ENCODE results near the gene SKIC3.

Gene SKIC3

DNA sequence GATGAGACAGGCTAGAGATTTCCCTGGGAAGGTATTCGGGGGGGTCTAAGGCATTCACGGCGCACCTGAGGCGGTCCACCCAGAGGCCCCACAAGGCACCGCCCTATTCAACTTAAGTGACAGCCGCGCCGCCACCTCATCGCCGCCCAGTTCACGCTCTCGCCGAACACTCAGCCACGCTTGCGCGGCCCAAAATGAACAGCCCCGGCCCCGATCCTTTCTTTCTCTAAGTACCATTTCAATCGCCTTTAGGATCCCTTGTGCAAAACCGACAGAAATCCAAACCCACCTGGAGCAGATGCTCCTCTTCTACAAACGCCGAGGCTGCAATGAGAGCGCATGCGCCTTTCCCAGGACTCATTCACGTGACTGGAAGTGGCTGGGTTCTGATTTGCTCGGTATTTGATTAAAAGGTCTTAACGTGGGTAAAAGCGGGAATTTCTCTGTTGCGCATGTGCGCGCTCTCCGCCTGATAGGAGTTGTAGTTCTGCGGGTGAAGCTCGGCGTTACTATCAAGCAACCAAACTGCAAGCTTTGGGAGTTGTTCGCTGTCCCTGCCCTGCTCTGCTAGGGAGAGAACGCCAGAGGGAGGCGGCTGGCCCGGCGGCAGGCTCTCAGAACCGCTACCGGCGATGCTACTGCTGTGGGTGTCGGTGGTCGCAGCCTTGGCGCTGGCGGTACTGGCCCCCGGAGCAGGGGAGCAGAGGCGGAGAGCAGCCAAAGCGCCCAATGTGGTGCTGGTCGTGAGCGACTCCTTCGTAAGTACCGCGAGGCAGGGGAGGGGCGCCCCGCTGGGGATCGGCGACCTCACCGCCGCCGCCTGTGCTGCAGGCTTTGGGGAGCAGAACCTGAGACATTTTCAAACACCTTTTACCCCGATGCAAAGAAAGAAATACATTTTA is at the start of gene SKIC3, which contains the start of gene ARSK:
SKIC3 (minus strand) TSS at position 331 of the 902 bp plus-strand sequence. CDS start 7,827 bp downstream, outside the sequence.
ARSK (plus strand) TSS at position 455 of the 902 bp plus-strand sequence; CDS start at position 633, 178 bp downstream.
- peak; percentile 69 to 87 (median 84) for DNase-seq (ENCODE audit: low read depth in 3 of 3)

DNA sequence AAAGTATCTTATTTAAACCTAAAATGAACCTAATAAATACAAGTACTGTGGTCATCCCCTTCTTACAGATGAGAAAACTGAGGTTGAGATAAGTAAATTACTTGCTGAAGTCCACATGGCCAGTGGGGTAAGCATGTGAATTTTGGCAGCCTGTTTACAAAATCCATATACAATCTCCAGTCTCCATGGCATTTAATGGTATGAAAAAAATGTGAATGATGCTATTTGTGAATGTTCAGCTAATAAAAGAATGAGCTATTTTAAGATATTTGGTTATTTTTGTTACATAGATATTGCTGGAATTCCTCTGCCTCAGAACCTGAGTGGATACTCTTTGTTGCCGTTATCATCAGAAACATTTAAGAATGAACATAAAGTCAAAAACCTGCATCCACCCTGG is 45.8 kb upstream of the SKIC3 start:
- no peak for DNase-seq (ENCODE audit: low read depth in 3 of 3)

DNA sequence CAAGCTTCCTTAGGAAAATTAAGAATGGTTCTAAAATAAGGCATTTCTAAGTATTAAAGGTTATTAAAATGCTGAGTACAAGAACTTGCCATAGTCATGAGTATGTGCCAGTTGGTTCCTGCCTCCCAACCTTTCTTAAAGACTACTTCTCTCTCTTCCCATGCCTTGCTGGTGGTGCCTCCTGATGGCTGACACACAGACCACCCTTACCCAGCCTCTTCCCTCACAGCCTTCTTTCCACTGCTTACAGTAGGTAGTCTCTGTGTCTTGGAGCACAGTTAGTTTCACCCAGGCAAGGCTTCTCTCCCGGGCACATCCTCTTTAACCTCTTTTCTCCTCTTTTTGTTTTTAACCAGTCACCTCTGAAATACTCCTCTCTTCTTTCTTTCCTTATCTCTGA is 44.5 kb upstream of the SKIC3 start:
- DNase-seq (ENCODE audit: low read depth in 3 of 3), result no peak

DNA sequence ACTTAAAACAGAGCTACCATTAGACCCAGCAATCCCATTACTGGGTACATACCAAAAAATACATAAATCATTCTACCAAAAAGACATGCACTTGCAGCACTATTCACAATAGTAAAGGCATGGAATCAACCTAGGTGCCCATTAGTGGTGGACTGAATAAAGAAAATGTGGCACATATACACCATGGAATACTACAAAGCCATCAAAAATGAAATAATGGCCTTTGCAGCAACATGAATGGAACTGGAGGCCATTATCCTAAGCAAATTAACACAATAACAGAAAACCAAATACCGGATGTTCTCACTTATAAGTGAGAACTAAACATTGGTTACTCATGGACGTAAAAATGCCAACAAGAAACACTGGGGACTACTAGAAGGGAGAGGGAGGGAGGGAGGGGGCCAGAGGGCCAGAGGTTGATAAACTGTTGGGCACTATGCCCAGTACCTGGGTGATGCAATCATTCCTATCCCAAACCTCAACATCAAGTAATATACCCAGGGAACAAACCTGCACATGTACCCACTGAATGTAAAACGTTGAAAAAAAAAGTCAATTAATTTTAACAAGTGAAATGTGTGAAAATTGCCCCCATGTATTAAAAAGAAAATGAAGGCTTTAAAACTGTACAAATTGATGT is 40.6 kb upstream of the SKIC3 start:
- no peak for DNase-seq (ENCODE audit: low read depth in 3 of 3)

DNA sequence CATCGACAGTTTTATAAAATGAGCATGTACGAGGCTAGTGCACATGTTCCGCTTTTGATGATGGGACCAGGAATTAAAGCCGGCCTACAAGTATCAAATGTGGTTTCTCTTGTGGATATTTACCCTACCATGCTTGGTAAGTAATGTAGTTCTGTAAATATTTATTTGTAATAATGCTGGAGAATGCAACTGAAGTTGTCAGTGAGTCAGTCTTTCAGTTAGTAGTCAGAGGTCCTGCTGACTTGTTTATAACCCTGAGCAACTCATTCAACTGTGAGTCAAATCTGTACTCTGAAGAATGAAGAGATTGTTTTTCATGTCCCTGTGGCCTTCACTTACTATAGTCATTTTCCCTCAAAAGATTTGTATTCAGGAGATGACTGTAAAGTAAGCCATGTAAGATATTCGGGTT is 36.7 kb upstream of the SKIC3 start:
- no peak for DNase-seq (ENCODE audit: low read depth in 3 of 3)

DNA sequence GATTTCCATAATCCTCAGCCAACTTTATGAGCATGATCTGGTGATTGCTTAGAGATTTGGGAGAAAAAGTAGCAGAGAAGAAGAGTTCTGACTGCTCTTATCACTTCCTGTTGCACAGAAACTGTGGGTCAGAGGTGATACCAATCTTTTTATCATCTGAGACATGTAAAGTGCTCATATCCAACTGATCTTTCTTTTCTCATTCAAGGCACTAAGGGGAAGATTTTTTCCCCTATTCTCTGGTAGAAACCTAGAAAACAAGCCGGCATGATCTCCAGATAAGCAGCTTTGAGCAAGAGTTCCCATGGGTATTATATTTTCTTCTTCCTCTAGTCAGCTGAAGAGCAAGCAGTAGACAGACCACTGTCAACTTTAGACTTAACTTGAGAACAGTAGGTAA is 36.1 kb upstream of the SKIC3 start:
- no peak for DNase-seq (ENCODE audit: low read depth in 3 of 3)

DNA sequence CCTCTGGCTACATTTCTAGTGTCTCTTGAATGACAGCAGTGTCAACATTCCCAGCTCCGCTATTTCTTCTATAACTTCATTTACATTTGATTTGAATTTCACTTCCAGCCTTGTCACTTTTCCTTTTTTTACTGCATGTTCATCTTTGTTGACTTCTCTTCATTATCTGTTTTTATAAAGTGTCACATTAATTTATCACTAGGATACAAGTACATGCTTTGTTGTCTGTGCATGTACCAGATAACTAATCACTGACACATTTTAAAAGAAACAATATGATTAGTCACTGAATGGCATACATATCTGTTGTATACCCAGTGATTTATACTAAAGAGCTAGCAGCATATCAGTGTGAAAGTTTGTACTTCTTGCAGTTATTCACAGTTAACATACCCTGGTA is 29.2 kb upstream of the SKIC3 start:
- DNase-seq (ENCODE audit: low read depth in 3 of 3), result no peak

DNA sequence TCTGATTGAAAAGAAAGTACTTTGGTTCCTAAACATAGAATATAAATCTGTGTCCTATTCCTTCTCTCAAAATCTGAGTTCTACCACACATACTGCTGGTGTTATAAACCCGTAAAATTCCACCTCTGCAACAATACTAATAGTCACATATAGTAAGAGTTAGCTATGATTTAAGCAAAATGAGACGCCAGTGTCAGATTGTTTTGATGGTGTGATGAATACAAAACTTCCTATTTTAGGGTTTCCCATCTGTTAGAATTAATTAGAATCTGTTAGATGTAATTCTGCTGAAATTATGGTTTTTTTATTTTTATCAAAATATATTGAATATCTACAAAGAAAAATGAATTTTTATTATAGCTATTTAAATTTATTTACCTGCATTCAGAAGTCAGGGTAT is 26.8 kb upstream of the SKIC3 start:
- no peak for DNase-seq (ENCODE audit: low read depth in 3 of 3)

DNA sequence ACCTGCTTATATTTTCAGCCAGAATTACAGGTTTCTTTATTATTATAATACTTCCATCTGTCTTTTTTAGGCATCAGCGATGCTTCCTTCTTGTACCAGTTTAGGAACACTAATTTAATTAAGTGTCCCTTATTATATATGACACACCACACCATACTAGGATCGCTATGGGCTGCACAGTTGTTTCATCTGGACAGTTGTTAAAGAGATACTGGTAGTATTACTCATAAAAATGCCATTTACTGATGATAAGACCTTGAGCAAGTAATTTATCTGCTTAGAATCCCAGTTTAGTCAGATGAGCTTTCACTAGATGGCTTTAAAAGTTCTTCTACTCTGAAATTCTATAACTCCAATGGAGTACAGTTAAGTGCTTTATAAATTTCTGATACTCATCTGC is 17.2 kb upstream of the SKIC3 start:
- no peak for DNase-seq (ENCODE audit: low read depth in 3 of 3)

DNA sequence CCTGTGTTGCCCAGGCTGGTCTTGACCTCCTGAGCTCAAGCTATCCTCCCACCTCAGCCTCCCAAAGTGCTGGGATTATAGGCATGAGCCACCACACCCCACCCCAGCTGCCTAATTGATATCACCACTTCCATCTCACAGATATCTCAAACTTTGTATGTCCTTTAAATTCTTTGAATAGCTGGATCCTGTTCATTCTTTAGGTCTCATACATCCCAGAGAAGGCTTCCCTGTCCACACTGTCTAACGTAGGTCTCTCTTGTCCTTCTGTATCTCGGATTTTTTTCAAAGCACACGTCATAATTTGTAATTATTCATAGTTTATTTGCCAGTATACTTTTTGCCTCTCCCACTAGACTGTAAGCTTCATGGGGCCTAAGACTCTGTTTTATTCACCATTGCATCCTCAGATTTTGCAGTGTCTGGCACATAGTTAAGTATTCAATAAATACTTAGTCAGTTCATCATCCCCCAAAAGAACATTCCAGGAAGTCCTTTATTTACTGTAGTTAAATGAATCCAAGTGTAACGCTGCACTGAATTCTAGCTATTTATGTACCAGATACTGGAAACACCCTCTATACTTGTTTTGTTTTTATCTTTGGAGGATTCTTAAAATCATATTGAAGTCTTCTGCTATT is 10.6 kb upstream of the SKIC3 start:
- no peak for DNase-seq (ENCODE audit: low read depth in 3 of 3)

DNA sequence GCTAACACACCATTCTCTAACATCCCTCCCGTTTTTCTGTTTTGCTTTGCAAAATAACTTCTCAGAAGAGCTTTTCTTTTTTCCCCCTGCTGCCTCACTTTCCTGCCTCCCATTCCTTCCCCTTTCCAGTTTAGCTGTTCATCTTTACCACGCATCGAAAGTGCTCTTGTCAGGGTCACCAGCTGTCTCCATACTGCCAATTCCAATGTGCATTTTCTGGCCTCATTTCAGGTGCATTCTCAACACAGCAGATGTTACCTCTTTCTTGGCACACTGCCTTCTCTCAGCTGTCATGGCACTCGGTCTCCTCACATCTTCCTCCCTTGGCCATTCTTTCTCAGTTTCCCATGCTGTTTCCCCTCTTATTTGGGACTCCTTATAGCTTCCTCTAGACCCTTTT is 9.7 kb upstream of the SKIC3 start:
- DNase-seq (ENCODE audit: low read depth in 3 of 3), result no peak

DNA sequence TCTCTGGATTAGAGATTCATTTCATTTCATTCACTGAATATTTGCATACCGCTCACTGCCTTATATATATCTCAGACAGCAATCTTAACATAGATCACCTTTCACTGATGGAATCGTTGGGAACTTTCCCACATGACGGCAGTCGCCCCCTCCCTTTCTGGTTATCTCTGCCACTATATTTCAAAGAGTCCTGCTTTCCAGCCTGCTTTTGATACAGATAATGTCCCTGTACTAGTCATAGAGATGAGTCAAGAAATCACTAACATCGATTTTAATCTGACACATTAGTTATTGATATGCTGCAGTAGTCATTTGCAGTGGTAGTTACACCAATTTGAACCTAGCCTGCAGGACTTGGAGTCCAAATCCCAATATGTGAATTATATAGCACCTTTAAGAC is 8.6 kb upstream of the SKIC3 start:
- no peak for DNase-seq (ENCODE audit: low read depth in 3 of 3)

DNA sequence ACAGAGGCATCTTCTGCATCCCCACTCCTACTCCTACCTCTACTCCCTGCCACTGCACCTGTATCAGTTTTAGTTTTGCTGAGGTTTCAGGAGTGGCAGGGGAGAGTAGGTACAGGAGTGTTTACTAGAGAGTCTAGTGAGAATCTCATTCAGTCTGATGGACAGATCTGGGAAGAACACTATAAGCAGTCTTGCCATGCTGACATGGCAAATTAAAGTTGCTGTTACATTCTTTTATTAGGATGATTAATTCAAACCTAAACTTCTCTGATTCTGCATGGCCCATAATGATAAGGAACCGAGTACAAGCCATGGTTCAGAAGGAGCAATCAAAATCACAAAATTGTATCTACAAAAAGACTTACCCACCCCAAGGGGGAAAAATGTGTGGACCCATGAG is 7.5 kb upstream of the SKIC3 start:
- no peak for DNase-seq (ENCODE audit: low read depth in 3 of 3)

DNA sequence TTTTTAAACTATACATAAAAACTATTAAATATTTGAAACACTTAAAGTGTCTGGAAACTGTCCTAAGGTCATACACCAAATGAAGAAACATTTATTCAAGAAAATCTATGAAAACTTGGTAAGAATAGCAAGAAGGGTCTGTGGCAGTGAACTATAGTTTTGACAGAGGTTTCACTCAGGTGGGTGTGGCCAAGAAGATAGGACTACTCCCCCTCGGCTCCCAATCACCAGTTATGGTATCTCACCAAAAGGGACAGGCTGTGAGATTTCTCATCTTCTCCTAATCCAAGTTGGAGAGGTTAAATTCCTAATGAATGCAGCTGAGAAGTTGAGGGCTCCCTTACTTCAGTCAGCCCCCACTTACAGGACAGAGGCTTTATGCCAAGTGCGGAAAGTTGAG is 3.1 kb upstream of the SKIC3 start:
- no peak for DNase-seq (ENCODE audit: low read depth in 3 of 3)

DNA sequence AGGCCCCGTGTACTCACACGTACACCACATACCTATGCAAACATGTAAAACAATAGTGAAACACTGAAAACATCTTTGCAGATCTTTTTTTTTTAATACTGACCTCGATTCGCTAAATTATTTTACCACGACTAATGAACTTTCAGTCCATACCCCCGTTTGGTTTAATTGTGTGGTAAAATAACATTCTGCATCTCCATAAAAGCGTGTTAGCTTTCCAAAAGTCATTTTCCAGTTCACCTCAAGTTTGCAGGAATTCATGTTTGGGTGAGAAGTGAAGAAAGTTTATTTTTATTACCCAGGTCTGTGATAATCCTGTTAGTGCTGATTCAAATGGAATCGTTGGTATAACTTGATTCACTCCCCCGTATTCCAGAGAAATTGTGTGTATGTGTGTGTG is 776 bp upstream of the SKIC3 start:
- DNase-seq (ENCODE audit: low read depth in 3 of 3), result no peak

DNA sequence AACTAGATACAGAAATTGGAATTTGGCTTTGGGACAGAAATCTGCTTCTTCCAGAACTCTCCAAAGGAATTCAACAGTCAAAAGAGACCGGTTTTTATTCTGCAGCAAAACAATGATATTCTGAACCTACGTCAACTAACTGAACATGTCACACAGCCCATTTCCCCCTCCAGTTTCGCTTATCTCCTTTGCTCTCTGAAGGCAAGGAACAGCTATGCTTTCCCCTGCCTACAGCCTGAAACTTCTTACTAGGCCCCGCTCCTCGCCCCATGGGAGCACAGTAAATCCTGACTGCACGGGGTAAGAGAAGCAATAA is 488 bp downstream of the SKIC3 start:
- no peak for DNase-seq (ENCODE audit: low read depth in 3 of 3)

DNA sequence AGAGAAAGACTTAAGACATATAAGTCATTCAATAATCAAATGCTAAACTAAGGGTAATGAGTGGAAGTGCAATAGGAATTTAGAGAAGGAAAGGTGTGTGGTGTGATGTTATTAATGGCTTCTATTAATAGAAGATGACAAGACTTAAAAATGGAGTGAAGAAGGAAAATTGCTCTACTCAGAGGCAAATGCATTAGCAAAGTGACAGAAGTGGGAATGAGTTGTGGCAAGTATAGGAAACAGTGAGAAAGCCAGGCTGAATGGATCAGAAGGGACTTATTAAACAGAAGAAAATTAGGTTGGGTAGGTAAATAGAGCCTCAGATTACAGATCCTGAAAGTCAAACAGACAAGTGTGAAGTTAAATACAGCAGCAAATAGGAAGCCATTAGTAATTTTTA is 5.7 kb downstream of the SKIC3 start:
- DNase-seq (ENCODE audit: low read depth in 3 of 3), result no peak

DNA sequence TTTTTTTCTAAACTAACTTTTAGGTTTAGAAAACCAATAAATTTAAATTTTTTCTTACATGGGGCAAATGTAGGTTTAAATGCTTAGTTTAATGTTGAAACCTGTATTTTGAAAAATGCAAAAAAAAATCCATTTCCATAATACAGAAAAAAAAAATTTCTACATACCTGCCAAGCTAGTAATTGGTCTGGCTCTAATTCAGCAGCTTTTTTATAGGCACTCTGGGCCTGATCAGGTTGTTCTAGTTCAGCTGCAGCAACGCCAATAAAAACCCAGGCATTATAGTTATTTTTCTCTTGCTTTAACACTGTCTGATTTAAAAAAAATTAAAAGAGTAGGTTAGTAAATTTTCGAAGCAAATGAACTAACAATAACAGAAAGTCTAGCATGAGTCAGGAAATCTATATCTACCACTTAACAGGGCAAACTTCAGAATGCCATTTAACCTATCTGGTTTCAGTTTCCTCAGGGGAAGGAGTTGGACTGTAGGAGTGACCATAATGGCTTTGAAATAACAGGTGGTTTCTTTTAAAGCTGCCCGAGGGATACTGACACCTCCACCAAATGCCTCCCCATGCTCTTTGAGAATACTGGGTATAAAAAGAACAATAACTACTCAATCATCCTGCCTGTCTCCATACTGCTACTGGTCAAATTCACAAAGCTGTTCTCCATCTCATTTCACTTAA is 11.6 kb downstream of the SKIC3 start:
- DNase-seq (ENCODE audit: low read depth in 3 of 3), result no peak

DNA sequence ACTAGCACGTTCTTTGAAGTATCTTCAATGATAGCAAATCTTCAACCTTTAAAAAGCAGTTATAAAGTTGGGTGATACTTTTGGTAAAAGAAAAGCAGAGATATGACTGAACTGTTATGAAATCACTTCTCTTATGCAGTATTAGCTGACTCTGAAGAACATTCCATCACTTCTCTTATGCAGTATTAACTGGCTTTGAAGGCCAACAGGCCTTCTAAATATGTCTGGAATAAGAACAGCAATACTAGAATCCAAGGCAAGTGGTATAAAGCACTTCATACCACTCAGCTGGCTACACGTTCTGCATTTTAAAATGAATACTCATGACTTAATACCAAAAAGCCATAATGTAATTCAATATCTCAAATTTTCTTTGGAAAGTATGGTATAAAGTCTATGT is 17.3 kb downstream of the SKIC3 start:
- no peak for DNase-seq (ENCODE audit: low read depth in 3 of 3)

DNA sequence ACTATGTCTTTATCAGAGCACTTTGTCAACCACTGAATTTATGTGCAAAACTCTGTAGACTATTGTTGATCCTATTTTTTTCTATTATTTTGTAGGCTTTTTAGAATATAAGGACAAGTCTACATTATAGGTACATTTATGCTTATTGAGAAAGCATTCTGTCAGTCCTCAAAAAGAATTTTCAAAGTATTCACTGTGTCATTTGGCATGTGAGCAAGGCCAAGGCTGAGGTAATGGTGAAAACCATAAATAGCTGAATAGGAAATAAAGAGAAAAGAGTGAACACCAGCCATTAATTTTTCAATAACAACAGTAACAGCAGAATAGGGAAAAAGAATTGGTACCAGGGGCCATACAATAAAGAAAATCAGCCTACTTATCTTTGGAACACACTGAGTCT is 21.0 kb downstream of the SKIC3 start:
- DNase-seq (ENCODE audit: low read depth in 3 of 3), result no peak

DNA sequence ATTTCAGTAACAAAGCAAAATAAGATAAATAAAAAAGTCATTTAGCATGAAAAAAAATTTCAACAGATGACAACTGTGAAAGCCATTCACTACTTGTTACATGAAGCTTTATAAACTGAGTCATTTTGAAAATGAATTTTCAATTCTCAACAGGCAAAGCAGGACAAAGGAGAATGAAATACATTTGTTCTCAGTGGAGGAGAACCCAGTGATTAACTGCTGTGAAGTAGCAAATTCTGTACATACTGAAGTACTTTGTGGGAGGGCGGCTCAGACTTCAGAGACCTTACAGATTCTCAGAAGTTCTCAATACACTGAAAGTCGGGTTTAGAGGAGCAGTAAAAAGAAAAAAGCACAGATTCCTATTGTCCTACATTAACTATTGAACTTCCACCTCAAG is 21.7 kb downstream of the SKIC3 start:
- DNase-seq (ENCODE audit: low read depth in 3 of 3), result no peak

DNA sequence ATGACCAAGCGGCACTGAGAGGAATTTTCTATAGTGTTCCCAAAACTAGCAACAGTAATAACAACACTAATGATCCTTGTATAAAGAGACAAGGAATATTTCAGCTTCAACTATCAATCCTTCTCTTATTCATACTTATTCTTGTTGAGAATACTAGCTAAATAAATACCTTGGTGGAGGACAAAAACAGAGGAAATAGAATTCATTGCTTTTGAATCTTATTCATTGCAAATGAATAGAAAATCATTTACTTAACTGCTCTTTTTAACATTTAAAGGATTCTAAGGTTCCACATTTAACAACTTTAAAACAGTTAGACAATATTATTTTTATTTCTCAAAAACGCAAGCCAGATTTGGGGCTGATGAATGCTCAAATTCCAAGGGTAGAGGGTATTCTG is 22.4 kb downstream of the SKIC3 start:
- DNase-seq (ENCODE audit: low read depth in 3 of 3), result no peak
